Osteoblast (primary cell): ENCODE data around the gene PDE6G. TPM values are rescaled to one million over a fixed set of nuclear protein-coding genes. Genes with fewer than 3 reads are reported as not detected.
A peak's percentile ranks its signal among the peaks of the same experiment; 100 is the strongest.

Experiments used
- DNase-seq: peaks from one replicate; pipeline ENCODE4 v3.0.0; 2011; ENCODE audit warnings: low spot score, mixed read lengths; ENCODE audit not compliant: insufficient read length; ENCODE audit errors: missing footprints
- H2AFZ ChIP-seq: 2 replicates; pipeline ENCODE4 v1.6.0; 2011; ENCODE audit warnings: mild to moderate bottlenecking, low read length
- H3K27ac ChIP-seq: 2 replicates; pipeline ENCODE4 v1.5.1; 2011; ENCODE audit warnings: mild to moderate bottlenecking, low read depth, low read length, moderate library complexity
- H3K27me3 ChIP-seq: 2 replicates; pipeline ENCODE4 v1.6.0; 2012; ENCODE audit warnings: mild to moderate bottlenecking, control low read depth, inconsistent platforms, low read length, moderate library complexity; ENCODE audit not compliant: insufficient read depth
- H3K36me3 ChIP-seq: 2 replicates; pipeline ENCODE4 v1.5.1; 2011; ENCODE audit warnings: mild to moderate bottlenecking, low read length, control low read depth, moderate library complexity; ENCODE audit not compliant: insufficient read depth
- H3K4me1 ChIP-seq: 2 replicates; pipeline ENCODE4 v1.5.1; 2011; ENCODE audit warnings: mild to moderate bottlenecking, low read length, control low read depth, moderate library complexity; ENCODE audit not compliant: insufficient read depth
- H3K4me2 ChIP-seq: 2 replicates; pipeline ENCODE4 v1.6.0; 2011; ENCODE audit warnings: mild to moderate bottlenecking, low read length; ENCODE audit not compliant: insufficient read depth
- H3K4me3 ChIP-seq: fragments of 200-600 bp; sonication (generic); 3 replicates; pipeline ENCODE4 v1.5.1; 2012; ENCODE audit warnings: mild to moderate bottlenecking, low read length, inconsistent platforms; ENCODE audit not compliant: insufficient read depth
- H3K79me2 ChIP-seq: 2 replicates; pipeline ENCODE4 v1.6.0; 2012; ENCODE audit warnings: mild to moderate bottlenecking, low read length, control low read depth, inconsistent platforms; ENCODE audit not compliant: insufficient read depth
- H3K9me3 ChIP-seq: 2 replicates; pipeline ENCODE4 v1.5.1; 2011; ENCODE audit warnings: low read depth, low read length, control low read depth
- H4K20me1 ChIP-seq: 2 replicates; pipeline ENCODE4 v1.6.0; 2012; ENCODE audit warnings: mild to moderate bottlenecking, low read length, control low read depth; ENCODE audit not compliant: insufficient read depth
- total RNA-seq: library from RNA; depleted of rRNA; stranded (reverse); fragments of >200 nt; gene quantifications from 2 replicates; pipeline ENCODE4 v1.2.3, GENCODE V29; 2012
- TF ChIP-seq, protein P1 (sequence below): IDR thresholded peaks from 2 replicates; pipeline ENCODE4 v1.5.1; 2011; ENCODE audit warnings: mild to moderate bottlenecking, low read depth, low read length, moderate library complexity; ENCODE audit errors: extremely low read depth

The PDE6G gene
- total RNA-seq, 1 donor = not detected

DNA sequence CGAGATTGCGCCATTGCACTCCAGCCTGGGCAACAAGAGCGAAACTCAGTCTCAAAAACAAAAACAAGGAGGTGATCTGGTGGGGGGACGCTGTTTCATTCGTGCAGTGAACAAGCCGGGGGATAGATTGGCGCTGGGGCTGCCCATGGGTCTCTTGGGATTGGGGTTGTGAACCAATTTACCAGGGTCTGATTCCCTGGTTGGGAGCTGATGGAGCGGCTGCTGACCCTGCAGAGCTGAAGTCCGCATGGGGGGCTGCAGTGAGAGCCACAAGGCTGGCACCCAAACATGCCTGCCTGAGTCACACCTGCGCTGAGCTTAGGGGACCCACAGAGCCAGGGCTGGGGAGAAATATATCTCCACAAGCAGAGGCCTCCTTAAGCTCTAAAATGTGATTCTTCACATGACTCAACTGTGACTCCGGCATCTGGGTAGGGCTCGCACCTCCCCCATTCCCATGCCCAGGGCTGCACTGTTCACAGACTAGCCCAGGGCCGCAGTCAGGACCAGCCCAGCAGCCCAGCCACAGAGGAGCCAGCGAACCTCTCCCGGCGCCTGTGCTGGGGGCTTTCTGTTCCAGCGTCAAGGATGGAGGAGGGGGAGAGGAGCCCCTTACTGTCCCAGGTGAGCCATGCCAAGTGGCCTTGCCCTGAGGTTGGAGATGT, 14.4 kb downstream of the PDE6G start:
- Histone ChIP-seq H3K79me2 (no peaks in the 10 kb centered on the region), H3K4me2 (peak overlapping the region; percentile 45), H2AFZ (peak overlapping the region; percentile 86), H3K9me3 (no peaks in the 10 kb centered on the region), H4K20me1 (no peaks in the 10 kb centered on the region), H3K36me3 (no peaks in the 10 kb centered on the region), H3K4me1 (peaks cover 15% of the 10 kb centered on the region), H3K4me3 (peak overlapping the region; percentile 45), H3K27me3 (peaks cover 2% of the 10 kb centered on the region), H3K27ac (peak overlapping the region; percentile 67)
- peak; percentile 100 for DNase-seq
- TF ChIP-seq, protein P1, sequence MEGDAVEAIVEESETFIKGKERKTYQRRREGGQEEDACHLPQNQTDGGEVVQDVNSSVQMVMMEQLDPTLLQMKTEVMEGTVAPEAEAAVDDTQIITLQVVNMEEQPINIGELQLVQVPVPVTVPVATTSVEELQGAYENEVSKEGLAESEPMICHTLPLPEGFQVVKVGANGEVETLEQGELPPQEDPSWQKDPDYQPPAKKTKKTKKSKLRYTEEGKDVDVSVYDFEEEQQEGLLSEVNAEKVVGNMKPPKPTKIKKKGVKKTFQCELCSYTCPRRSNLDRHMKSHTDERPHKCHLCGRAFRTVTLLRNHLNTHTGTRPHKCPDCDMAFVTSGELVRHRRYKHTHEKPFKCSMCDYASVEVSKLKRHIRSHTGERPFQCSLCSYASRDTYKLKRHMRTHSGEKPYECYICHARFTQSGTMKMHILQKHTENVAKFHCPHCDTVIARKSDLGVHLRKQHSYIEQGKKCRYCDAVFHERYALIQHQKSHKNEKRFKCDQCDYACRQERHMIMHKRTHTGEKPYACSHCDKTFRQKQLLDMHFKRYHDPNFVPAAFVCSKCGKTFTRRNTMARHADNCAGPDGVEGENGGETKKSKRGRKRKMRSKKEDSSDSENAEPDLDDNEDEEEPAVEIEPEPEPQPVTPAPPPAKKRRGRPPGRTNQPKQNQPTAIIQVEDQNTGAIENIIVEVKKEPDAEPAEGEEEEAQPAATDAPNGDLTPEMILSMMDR = no peak

DNA sequence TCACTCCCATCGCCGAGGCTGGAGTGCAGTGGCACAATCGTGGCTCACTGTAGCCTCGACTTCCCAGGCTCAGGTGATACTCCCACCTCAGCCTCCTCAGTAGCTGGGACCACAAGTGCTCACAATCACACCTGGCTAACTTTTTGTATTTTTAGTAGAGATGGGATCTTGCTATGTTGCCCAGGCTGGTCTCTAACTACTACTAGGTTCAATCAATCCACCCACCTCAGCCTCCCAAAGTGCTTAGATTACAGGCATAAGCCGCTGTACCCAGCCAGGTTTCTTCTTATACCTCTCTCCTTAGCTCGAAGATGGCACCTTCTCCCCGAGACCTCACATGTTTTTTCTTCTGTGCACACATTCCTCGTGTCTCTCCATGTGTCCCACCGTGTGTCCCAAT, 16.3 kb downstream of the PDE6G start:
- no peaks in the 10 kb centered on the region for H3K9me3 ChIP-seq
- H4K20me1 ChIP-seq = peaks cover 14% of the 10 kb centered on the region
- H3K79me2 ChIP-seq = peaks cover 18% of the 10 kb centered on the region
- no peaks in the 10 kb centered on the region for H3K27me3 ChIP-seq
- H2AFZ ChIP-seq = no peak overlapping the region
- no peak overlapping the region for H3K4me3 ChIP-seq
- no peaks in the 10 kb centered on the region for H3K36me3 ChIP-seq
- H3K4me2 ChIP-seq = no peak overlapping the region
- DNase-seq = no peak
- peaks cover 24% of the 10 kb centered on the region for H3K4me1 ChIP-seq
- TF ChIP-seq, protein P1 = no peak
- no peak overlapping the region for H3K27ac ChIP-seq

DNA sequence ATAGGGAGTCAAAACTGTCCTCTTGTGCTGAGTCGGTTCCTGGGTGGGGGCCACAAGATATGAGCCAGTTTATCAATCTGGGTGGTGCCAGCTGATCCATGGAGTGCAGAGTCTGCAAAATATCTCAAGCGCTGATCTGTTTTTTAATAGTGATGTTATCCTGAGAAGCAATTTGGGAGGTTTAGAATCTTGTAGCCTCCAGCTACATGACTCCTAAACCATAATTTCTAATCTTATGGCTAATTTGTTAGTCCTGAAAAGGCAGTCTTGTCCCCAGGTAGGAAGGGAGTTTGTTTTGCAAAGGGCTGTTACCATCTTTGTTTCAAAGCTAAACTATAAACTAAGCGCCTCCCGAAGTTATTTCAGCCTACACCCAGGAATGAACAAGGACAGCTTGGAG, 17.7 kb downstream of the PDE6G start:
- DNase-seq = no peak
- TF ChIP-seq, protein P1 = no peak
- Histone ChIP-seq H4K20me1 (peaks cover 20% of the 10 kb centered on the region), H3K4me1 (peaks cover 24% of the 10 kb centered on the region), H3K4me3 (no peak overlapping the region), H3K27me3 (no peaks in the 10 kb centered on the region), H3K9me3 (no peaks in the 10 kb centered on the region), H3K27ac (no peak overlapping the region), H3K36me3 (peaks cover 2% of the 10 kb centered on the region), H3K79me2 (peaks cover 31% of the 10 kb centered on the region), H2AFZ (no peak overlapping the region), H3K4me2 (no peak overlapping the region)

DNA sequence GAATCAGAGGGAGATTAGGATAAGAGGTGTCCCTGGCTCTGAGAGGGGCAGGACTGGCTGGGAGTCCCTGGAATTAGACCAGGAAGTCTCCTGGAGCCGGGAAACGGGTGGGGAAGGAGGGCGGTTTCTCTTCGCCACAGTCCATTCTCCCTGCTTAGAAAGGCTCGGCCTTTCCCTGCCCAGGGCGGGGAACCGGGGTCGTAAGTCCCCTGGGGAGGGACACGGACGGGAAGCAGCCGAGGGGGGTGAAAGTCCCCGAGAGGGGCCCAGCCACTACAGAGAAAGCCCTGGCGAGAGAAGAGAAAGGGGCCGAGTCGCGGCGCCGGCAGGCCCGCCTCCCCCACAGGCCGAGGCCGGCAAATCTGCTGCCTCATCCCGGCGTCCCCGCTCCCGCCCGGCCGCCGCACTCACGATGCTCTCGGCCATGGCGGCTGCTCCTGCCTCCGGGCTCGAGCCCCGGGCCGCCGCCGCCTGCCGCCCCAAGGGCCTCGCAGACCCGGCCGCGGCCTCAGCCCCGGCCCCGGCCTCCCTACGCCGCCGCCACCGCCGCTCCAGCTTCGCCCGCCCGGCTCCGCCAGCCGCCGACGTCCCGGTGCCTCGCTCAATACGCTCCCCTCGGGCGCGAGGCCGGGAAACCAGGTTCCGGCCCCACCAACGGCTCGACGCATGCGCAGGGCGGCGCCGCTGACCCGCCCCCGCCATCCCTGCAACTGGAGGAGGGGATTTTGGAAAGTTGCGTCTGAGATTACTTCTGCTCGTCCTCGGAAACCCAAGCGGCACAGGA, 19.6 kb downstream of the PDE6G start, which contains the start of the genes NPLOC4 and TSPAN10:
TSS of gene NPLOC4 (minus strand) at position 608 of the 784 bp plus-strand sequence. CDS start at position 426, 182 bp downstream.
TSS of gene TSPAN10 (plus strand) at position 692 of the 784 bp plus-strand sequence. CDS start 5,217 bp downstream, outside the sequence.
- Histone ChIP-seq H3K79me2 (peaks cover 51% of the 10 kb centered on the region), H3K27ac (peak within 1 kb of the TSS; percentile 93), H3K4me3 (peak within 1 kb of the TSS; percentile 91), H3K4me2 (peak within 1 kb of the TSS; percentile 95), H3K4me1 (peaks cover 14% of the 10 kb centered on the region), H3K27me3 (no peaks in the 10 kb centered on the region), H2AFZ (peak within 1 kb of the TSS; percentile 80), H3K36me3 (peaks cover 2% of the 10 kb centered on the region), H3K9me3 (no peaks in the 10 kb centered on the region), H4K20me1 (peaks cover 31% of the 10 kb centered on the region)
- peak; percentile 99 for DNase-seq
- TF ChIP-seq, protein P1 = no peak
